SU-DHL-6 (cell line): ENCODE data around the gene CAPG.
"Not testable (repeated sequence)": the region's sequence is repeated elsewhere in the genome, so short reads cannot be mapped to it uniquely, and the experiment has no call there.

Experiments
- H2AFZ ChIP-seq: fragments of 200-600 bp; sonication (generic); 2 replicates; pipeline ENCODE4 v1.6.1; 2014; ENCODE audit warnings: low read depth, mild to moderate bottlenecking, moderate library complexity, mixed read lengths, antibody characterized with exemption, low read length; ENCODE audit not compliant: severe bottlenecking
- H3F3A ChIP-seq: fragments of 200-600 bp; shearing (Covaris generic); 2 replicates; pipeline ENCODE4 v1.6.0; 2016; ENCODE audit warnings: antibody characterized with exemption, mild to moderate bottlenecking; ENCODE audit not compliant: insufficient read depth
- H3K27ac ChIP-seq: fragments of 200-600 bp; sonication (generic); 2 replicates; pipeline ENCODE4 v1.5.1; 2016; ENCODE audit warnings: low read depth, mild to moderate bottlenecking, low read length, moderate library complexity, mixed read lengths
- H3K27me3 ChIP-seq: fragments of 200-600 bp; sonication (generic), shearing (Covaris generic); 2 replicates; pipeline ENCODE4 v1.6.0; 2014; ENCODE audit warnings: mild to moderate bottlenecking, low read length
- H3K36me3 ChIP-seq: fragments of 200-600 bp; sonication (generic); 2 replicates; pipeline ENCODE4 v1.6.1; 2014; ENCODE audit warnings: mild to moderate bottlenecking, low read length, mixed read lengths
- H3K4me2 ChIP-seq: fragments of 300-600, 200-600 bp; shearing (Covaris generic), sonication (generic); 2 replicates; pipeline ENCODE4 v1.6.0; 2014; ENCODE audit warnings: low read length, low read depth, mild to moderate bottlenecking; ENCODE audit not compliant: poor library complexity, severe bottlenecking
- H3K4me3 ChIP-seq: fragments of 200-600 bp; sonication (generic); 2 replicates; pipeline ENCODE4 v1.5.1; 2014; ENCODE audit warnings: antibody characterized with exemption, low read length, mild to moderate bottlenecking, mixed read lengths; ENCODE audit not compliant: insufficient read depth, poor library complexity, severe bottlenecking
- H3K79me2 ChIP-seq: fragments of 200-600 bp; sonication (generic); 2 replicates; pipeline ENCODE4 v1.6.1; 2014; ENCODE audit warnings: mild to moderate bottlenecking, low read length, moderate library complexity; ENCODE audit not compliant: insufficient read depth
- H3K9ac ChIP-seq: fragments of 200-600 bp; sonication (generic); 2 replicates; pipeline ENCODE4 v1.7.0; 2014; ENCODE audit warnings: mild to moderate bottlenecking, low read length
- H3K9me2 ChIP-seq: fragments of 200-600 bp; sonication (generic); replicated peaks from 2 replicates; pipeline ENCODE4 v1.6.1; 2014; ENCODE audit warnings: low read length; ENCODE audit not compliant: insufficient read depth
- H3K9me3 ChIP-seq: fragments of 200-600 bp; sonication (generic); 2 replicates; pipeline ENCODE4 v1.6.1; 2014; ENCODE audit warnings: low read length, mixed read lengths; ENCODE audit not compliant: insufficient read depth
- H4K20me1 ChIP-seq: fragments of 200-600 bp; sonication (generic); 2 replicates; pipeline ENCODE4 v1.6.1; 2014; ENCODE audit warnings: low read depth, mild to moderate bottlenecking, antibody characterized with exemption, low read length, moderate library complexity, mixed read lengths
- EZH2phosphoT487 ChIP-seq: fragments of 200-600 bp; sonication (generic), shearing (Covaris generic); conservative IDR thresholded peaks from 2 replicates; pipeline ENCODE4 v1.6.1; 2018; ENCODE audit warnings: mild to moderate bottlenecking, antibody characterized with exemption, low read length, moderate library complexity, mixed read lengths
- TF ChIP-seq, protein P1 (sequence below): fragments of 200-600 bp; sonication (generic); IDR thresholded peaks from one replicate; pipeline ENCODE4 v1.5.1; 2017; ENCODE audit warnings: antibody characterized with exemption, mild to moderate bottlenecking, low read length, moderate library complexity; ENCODE audit not compliant: insufficient read depth, poor library complexity, severe bottlenecking

CAPG gene

DNA sequence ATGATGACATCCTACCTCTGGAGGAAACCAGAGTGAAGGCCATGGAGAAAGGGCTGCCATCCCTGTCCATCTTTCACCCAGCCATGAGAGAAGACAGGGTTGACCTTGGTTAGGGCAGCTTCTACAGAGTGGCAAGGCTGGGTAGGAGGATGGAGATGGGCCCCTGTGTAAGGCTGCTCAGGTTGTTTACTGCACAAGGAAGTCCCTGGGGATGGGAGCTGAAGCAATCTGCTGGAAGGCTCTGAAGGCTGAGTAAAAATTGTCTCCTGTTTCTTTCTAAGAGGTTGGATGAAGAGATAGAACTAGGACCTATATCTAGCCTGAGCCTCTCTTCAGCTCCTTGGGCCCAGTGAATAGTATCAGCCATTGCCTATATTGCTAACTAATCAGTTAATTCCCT lies 41.2 kb downstream of the CAPG start:
- Histone ChIP-seq H3K27me3 (no peaks in the 10 kb centered on the region), H3K27ac (no peak overlapping the region), H3F3A (no peaks in the 10 kb centered on the region), H3K79me2 (no peaks in the 10 kb centered on the region), H2AFZ (no peak overlapping the region), H3K9ac (no peak overlapping the region), H4K20me1 (no peaks in the 10 kb centered on the region), H3K4me2 (no peak overlapping the region), H3K36me3 (no peaks in the 10 kb centered on the region), H3K9me2 (no peaks in the 10 kb centered on the region), H3K9me3 (no peaks in the 10 kb centered on the region), H3K4me3 (no peak overlapping the region)
- TF ChIP-seq EZH2phosphoT487: no peak

DNA sequence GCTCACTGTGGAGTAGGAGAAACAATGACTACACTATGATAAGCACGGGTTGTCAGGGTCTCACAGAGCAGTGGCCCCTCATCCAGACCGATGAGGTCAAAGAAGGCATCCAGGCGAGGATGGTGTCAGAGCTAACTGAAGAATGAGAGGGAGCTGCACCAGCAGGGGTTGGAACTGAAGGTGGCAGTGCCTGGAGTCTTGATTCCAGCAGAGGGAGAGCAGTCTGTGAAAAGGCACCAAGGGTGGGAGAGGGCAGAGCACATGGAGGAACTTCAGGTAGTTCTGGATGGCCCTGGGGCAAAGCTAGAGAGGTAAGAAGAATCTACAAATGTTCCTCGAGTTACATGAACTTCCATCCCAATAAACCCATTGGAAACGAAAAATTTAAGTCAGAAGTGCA lies 43.0 kb downstream of the CAPG start:
- Histone ChIP-seq H3K79me2 (no peaks in the 10 kb centered on the region), H2AFZ (no peak overlapping the region), H3K36me3 (peaks cover under 1% of the 10 kb centered on the region; the same call in 1 of the 2 replicates), H3K4me3 (no peak overlapping the region), H3K4me2 (no peak overlapping the region), H3K9me3 (no peaks in the 10 kb centered on the region), H3K9ac (no peak overlapping the region), H3F3A (no peaks in the 10 kb centered on the region), H3K9me2 (no peaks in the 10 kb centered on the region), H3K27ac (no peak overlapping the region), H3K27me3 (no peaks in the 10 kb centered on the region), H4K20me1 (no peaks in the 10 kb centered on the region)
- TF ChIP-seq EZH2phosphoT487: no peak
- TF ChIP-seq, protein P1, sequence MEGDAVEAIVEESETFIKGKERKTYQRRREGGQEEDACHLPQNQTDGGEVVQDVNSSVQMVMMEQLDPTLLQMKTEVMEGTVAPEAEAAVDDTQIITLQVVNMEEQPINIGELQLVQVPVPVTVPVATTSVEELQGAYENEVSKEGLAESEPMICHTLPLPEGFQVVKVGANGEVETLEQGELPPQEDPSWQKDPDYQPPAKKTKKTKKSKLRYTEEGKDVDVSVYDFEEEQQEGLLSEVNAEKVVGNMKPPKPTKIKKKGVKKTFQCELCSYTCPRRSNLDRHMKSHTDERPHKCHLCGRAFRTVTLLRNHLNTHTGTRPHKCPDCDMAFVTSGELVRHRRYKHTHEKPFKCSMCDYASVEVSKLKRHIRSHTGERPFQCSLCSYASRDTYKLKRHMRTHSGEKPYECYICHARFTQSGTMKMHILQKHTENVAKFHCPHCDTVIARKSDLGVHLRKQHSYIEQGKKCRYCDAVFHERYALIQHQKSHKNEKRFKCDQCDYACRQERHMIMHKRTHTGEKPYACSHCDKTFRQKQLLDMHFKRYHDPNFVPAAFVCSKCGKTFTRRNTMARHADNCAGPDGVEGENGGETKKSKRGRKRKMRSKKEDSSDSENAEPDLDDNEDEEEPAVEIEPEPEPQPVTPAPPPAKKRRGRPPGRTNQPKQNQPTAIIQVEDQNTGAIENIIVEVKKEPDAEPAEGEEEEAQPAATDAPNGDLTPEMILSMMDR: no peak

DNA sequence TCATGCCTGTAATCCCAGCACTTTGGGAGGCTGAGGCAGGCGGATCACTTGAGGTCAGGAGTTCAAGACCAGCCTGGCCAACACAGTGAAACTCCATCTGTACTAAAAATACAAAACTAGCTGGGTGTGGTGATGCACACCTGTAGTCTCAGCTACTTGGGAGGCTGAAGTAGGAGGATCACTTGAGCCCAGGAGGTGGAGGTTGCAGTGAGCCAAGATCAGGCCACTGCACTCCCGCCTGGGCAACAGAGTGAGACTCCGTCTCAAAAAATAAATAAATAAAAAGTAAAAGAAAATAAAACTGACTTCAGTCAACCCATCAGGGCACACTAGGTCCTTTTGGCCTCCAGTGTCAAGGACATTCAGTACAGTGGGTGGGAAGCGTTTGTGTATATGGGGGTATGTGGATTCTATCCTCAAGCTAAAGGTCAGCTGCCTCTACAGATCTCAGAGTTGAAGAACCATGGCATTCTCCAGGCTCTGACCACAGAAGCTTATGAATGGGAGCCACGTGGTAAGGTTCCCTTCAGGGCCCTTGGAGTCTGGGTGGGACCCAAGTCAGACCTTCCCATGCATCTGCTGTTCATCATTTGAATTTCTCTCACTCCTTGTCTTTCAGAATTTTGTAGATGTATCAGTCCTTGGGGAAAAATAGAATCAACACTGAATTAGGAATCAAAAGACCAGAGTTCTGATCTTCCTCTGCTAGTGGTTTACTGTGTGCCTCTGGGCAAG lies 47.3 kb downstream of the CAPG start:
- H3K27ac ChIP-seq, H4K20me1 ChIP-seq, H3K4me3 ChIP-seq, H3K9ac ChIP-seq, H3F3A ChIP-seq, H3K4me2 ChIP-seq, H2AFZ ChIP-seq, H3K36me3 ChIP-seq, H3K27me3 ChIP-seq, H3K9me2 ChIP-seq, H3K79me2 ChIP-seq, H3K9me3 ChIP-seq: not testable (repeated sequence)

GRCh38 chr2:85357736-85358135 lies 52.4 kb downstream of the CAPG start:
- TF ChIP-seq, protein P1: no peak
- TF ChIP-seq EZH2phosphoT487: no peak
- Histone ChIP-seq H3K79me2 (peaks cover 15% of the 10 kb centered on the region), H4K20me1 (no peaks in the 10 kb centered on the region), H2AFZ (no peak overlapping the region), H3K27ac (no peak overlapping the region), H3K4me3 (no peak overlapping the region), H3K27me3 (no peaks in the 10 kb centered on the region), H3K9me2 (no peaks in the 10 kb centered on the region), H3K4me2 (no peak overlapping the region), H3F3A (no peaks in the 10 kb centered on the region; the same call in 1 of the 2 replicates), H3K9me3 (no peaks in the 10 kb centered on the region), H3K9ac (no peak overlapping the region), H3K36me3 (peaks cover 2% of the 10 kb centered on the region; the same call in 1 of the 2 replicates)
